GM21619 (cell line): ENCODE measurements around the gene ZNRF2.

ENCODE experiments used
- ATAC-seq: cut with Tn5 transposase; IDR thresholded peaks from one replicate; pipeline ENCODE4 v1.9.1; 2021; ENCODE audit not compliant: unreplicated experiment

The ZNRF2 gene

GRCh38 chr7:30315589-30315988 is 31.2 kb downstream of the ZNRF2 start:
- ATAC-seq = no peak

GRCh38 chr7:30320392-30320791 is 36.0 kb downstream of the ZNRF2 start:
- no peak for ATAC-seq

GRCh38 chr7:30321089-30321881 is 36.9 kb downstream of the ZNRF2 start:
- ATAC-seq = no peak

GRCh38 chr7:30321882-30322192 is 37.4 kb downstream of the ZNRF2 start:
- ATAC-seq = no peak

GRCh38 chr7:30322271-30323005 is 38.0 kb downstream of the ZNRF2 start:
- ATAC-seq = peak; percentile 88

GRCh38 chr7:30323006-30323355 is 38.6 kb downstream of the ZNRF2 start:
- ATAC-seq = peak; percentile 48

- no peak for ATAC-seq
These were observed 43.4 kb downstream of the ZNRF2 start for GRCh38 chr7:30327813-30328212.

GRCh38 chr7:30328381-30328780 is 44.0 kb downstream of the ZNRF2 start:
- no peak for ATAC-seq

- ATAC-seq = no peak
These were observed 45.3 kb downstream of the ZNRF2 start for GRCh38 chr7:30329716-30330115.

- ATAC-seq = peak; percentile 94
These were observed 46.0 kb downstream of the ZNRF2 start for GRCh38 chr7:30330134-30331111.

GRCh38 chr7:30331338-30331737 is 46.9 kb downstream of the ZNRF2 start:
- no peak for ATAC-seq

GRCh38 chr7:30332549-30332948 is 48.2 kb downstream of the ZNRF2 start:
- no peak for ATAC-seq

GRCh38 chr7:30335763-30336487 is 51.5 kb downstream of the ZNRF2 start:
- no peak for ATAC-seq

GRCh38 chr7:30344513-30344912 is 60.1 kb downstream of the ZNRF2 start:
- no peak for ATAC-seq

- peak; percentile 14 for ATAC-seq
These were observed 63.1 kb downstream of the ZNRF2 start for GRCh38 chr7:30347226-30348082.

GRCh38 chr7:30348083-30348560 is 63.7 kb downstream of the ZNRF2 start:
- peak; percentile 68 for ATAC-seq

GRCh38 chr7:30349170-30349569 is 64.8 kb downstream of the ZNRF2 start:
- no peak for ATAC-seq

- no peak for ATAC-seq
These were observed 65.4 kb downstream of the ZNRF2 start for GRCh38 chr7:30349816-30350215.

GRCh38 chr7:30351286-30351685 is 66.9 kb downstream of the ZNRF2 start:
- no peak for ATAC-seq

GRCh38 chr7:30351724-30352123 is 67.3 kb downstream of the ZNRF2 start:
- no peak for ATAC-seq
